ENCODE results near the gene ZFP36.

GRCh38 chr19:39398297-39398864 is 8.3 kb upstream of the ZFP36 start:
- TF ChIP-seq POLR2A (IDR thresholded peaks at IDR 0.05; ENCODE audit: low read length) (peak; percentile 51), GATA1 (IDR thresholded peaks at IDR 0.05; ENCODE audit: low read depth, low read length) (no peak)

Data from erythroblast (primary cell).